H9 (cell line): ENCODE measurements around the gene XRCC3. TPM values are rescaled to one million over a fixed set of nuclear protein-coding genes. Genes with fewer than 3 reads are reported as not detected.

Experiments
- DNase-seq: peaks from one replicate; pipeline ENCODE4 v3.0.0-alpha.2; 2017
- H2AFZ ChIP-seq: one replicate; pipeline ENCODE4 v1.6.1; 2013; ENCODE audit warnings: mild to moderate bottlenecking, low read length, control low read depth, moderate library complexity
- H2AK5ac ChIP-seq: 2 replicates; pipeline ENCODE4 v1.6.1; 2013; ENCODE audit warnings: low read length, control low read depth, mixed read lengths; ENCODE audit not compliant: insufficient read length
- H2BK120ac ChIP-seq: one replicate; pipeline ENCODE4 v1.6.1; 2013; ENCODE audit warnings: low read depth, mild to moderate bottlenecking, low read length, control low read depth, inconsistent platforms; ENCODE audit not compliant: poor library complexity, severe bottlenecking
- H2BK12ac ChIP-seq: 2 replicates; pipeline ENCODE4 v1.6.1; 2013; ENCODE audit warnings: low read length, control low read depth, mixed read lengths, low read depth; ENCODE audit not compliant: insufficient read length
- H2BK15ac ChIP-seq: 2 replicates; pipeline ENCODE4 v1.6.1; 2013; ENCODE audit warnings: low read depth, low read length, control low read depth
- H2BK20ac ChIP-seq: one replicate; pipeline ENCODE4 v1.6.1; 2013; ENCODE audit warnings: low read depth, mild to moderate bottlenecking, low read length, control low read depth, inconsistent platforms; ENCODE audit not compliant: poor library complexity, severe bottlenecking
- H2BK5ac ChIP-seq: 2 replicates; pipeline ENCODE4 v1.6.1; 2013; ENCODE audit warnings: low read length, control low read depth, mixed read lengths; ENCODE audit not compliant: insufficient read length
- H3K14ac ChIP-seq: 2 replicates; pipeline ENCODE4 v1.6.1; 2013; ENCODE audit warnings: low read length, control low read depth; ENCODE audit not compliant: insufficient read depth
- H3K18ac ChIP-seq: 2 replicates; pipeline ENCODE4 v1.6.1; 2013; ENCODE audit warnings: low read depth, mild to moderate bottlenecking, mixed read lengths, low read length, control low read depth; ENCODE audit not compliant: insufficient read length
- H3K23ac ChIP-seq: 2 replicates; pipeline ENCODE4 v1.6.1; 2013; ENCODE audit warnings: low read length, control low read depth, mixed read lengths, low read depth; ENCODE audit not compliant: insufficient read length
- H3K23me2 ChIP-seq: 2 replicates; pipeline ENCODE4 v1.6.1; 2013; ENCODE audit warnings: low read depth, mild to moderate bottlenecking, mixed read lengths, low read length, control low read depth; ENCODE audit not compliant: insufficient read length, poor library complexity, severe bottlenecking
- H3K27ac ChIP-seq: 2 replicates; pipeline ENCODE4 v1.5.1; 2013; ENCODE audit warnings: low read length, control low read depth, mixed read lengths, low read depth; ENCODE audit not compliant: insufficient read length
- H3K27me3 ChIP-seq: 2 replicates; pipeline ENCODE4 v1.6.1; 2013; ENCODE audit warnings: low read length, control low read depth, inconsistent platforms; ENCODE audit not compliant: insufficient read depth
- H3K4ac ChIP-seq: 2 replicates; pipeline ENCODE4 v1.6.1; 2013; ENCODE audit warnings: low read depth, mild to moderate bottlenecking, control low read depth, inconsistent platforms, low read length, moderate library complexity
- H3K4me1 ChIP-seq: 2 replicates; pipeline ENCODE4 v1.6.1; 2013; ENCODE audit warnings: low read length, control low read depth, inconsistent platforms; ENCODE audit not compliant: insufficient read depth
- H3K4me2 ChIP-seq: 2 replicates; pipeline ENCODE4 v1.6.1; 2013; ENCODE audit warnings: low read length, control low read depth, mixed read lengths; ENCODE audit not compliant: insufficient read length, insufficient read depth
- H3K56ac ChIP-seq: 2 replicates; pipeline ENCODE4 v1.6.1; 2013; ENCODE audit warnings: low read depth, mild to moderate bottlenecking, mixed read lengths, low read length, control low read depth; ENCODE audit not compliant: insufficient read length
- H3K79me1 ChIP-seq: 2 replicates; pipeline ENCODE4 v1.6.1; 2013; ENCODE audit warnings: low read depth, mild to moderate bottlenecking, moderate library complexity, low read length, control low read depth, inconsistent platforms; ENCODE audit not compliant: insufficient read depth, poor library complexity, severe bottlenecking
- H3K79me2 ChIP-seq: 2 replicates; pipeline ENCODE4 v1.6.1; 2013; ENCODE audit warnings: low read length, control low read depth, inconsistent platforms; ENCODE audit not compliant: insufficient read depth
- H3K9ac ChIP-seq: 2 replicates; pipeline ENCODE4 v1.6.1; 2013; ENCODE audit warnings: low read length, control low read depth, mixed read lengths; ENCODE audit not compliant: insufficient read length; ENCODE audit errors: extremely low read depth
- H3K9me3 ChIP-seq: one replicate; pipeline ENCODE4 v1.6.1; 2013; ENCODE audit warnings: low read depth, low read length, inconsistent platforms; ENCODE audit not compliant: control insufficient read depth
- H3T11ph ChIP-seq: one replicate; pipeline ENCODE4 v1.6.1; 2013; ENCODE audit warnings: mild to moderate bottlenecking, low read length, control low read depth, inconsistent platforms
- H4K20me1 ChIP-seq: one replicate; pipeline ENCODE4 v1.6.1; 2013; ENCODE audit not compliant: control insufficient read depth, insufficient read length, insufficient read depth
- H4K5ac ChIP-seq: 2 replicates; pipeline ENCODE4 v1.6.1; 2013; ENCODE audit warnings: low read depth, mild to moderate bottlenecking, mixed read lengths, low read length, control low read depth; ENCODE audit not compliant: insufficient read length
- H4K8ac ChIP-seq: replicated peaks from 2 replicates; pipeline ENCODE4 v1.6.1; 2013; ENCODE audit warnings: low read length, control low read depth, mixed read lengths, low read depth; ENCODE audit not compliant: insufficient read length
- H4K91ac ChIP-seq: 2 replicates; pipeline ENCODE4 v1.6.1; 2013; ENCODE audit warnings: low read depth, mild to moderate bottlenecking, moderate library complexity, mixed read lengths, low read length, control low read depth; ENCODE audit not compliant: insufficient read length
- H3K27ac Mint-ChIP-seq, 3 experiments: 2 replicates in 2 of 3; 3 replicates in 1 of 3; pipeline ENCODE4 v1.8.0; 2020 to 2021; ENCODE audit warnings: mixed read lengths in 3 of 3, mild to moderate bottlenecking in 1 of 3, moderate library complexity in 1 of 3
- H3K27me3 Mint-ChIP-seq: 2 replicates; pipeline ENCODE4 v1.8.0; 2021; ENCODE audit warnings: low read depth, mild to moderate bottlenecking, moderate library complexity, mixed read lengths
- H3K36me3 Mint-ChIP-seq, 3 experiments: 2 replicates in 2 of 3; 3 replicates in 1 of 3; pipeline ENCODE4 v1.8.0; 2020 to 2021; ENCODE audit warnings: low read depth in 3 of 3, mixed read lengths in 3 of 3; ENCODE audit not compliant: insufficient read depth in 1 of 3
- H3K4me1 Mint-ChIP-seq, 2 experiments: 2 replicates each; pipeline ENCODE4 v1.8.0; 2020; ENCODE audit warnings: mixed read lengths in 2 of 2
- H3K4me3 Mint-ChIP-seq, 2 experiments: 2 replicates in 1 of 2; 3 replicates in 1 of 2; pipeline ENCODE4 v1.8.0; 2020 to 2021; ENCODE audit warnings: mild to moderate bottlenecking in 2 of 2, mixed read lengths in 2 of 2, moderate library complexity in 1 of 2
- H3K9me3 Mint-ChIP-seq, 2 experiments: 2 replicates in 1 of 2; 3 replicates in 1 of 2; pipeline ENCODE4 v1.8.0; 2020; ENCODE audit warnings: mild to moderate bottlenecking in 2 of 2, mixed read lengths in 2 of 2, moderate library complexity in 1 of 2
- WGBS: extraction: QIAGEN DNeasy Blood & Tissue Kit; methylation state at CpG from one replicate; pipeline ENCODE4 v1.1.7; 2013; ENCODE audit warnings: missing lambda C conversion rate, low lambda C conversion rate, mixed read lengths; ENCODE audit not compliant: insufficient read length; ENCODE audit errors: extremely low coverage; 5-methylcytosine and 5-hydroxymethylcytosine counted together
- total RNA-seq: library from RNA; stranded (reverse); gene quantifications from 2 replicates; pipeline ENCODE4 v1.2.1, GENCODE V29; 2021
- TF ChIP-seq, protein P1 (sequence below): fragments of 200-600 bp; sonication (generic); conservative IDR thresholded peaks from 3 replicates; pipeline ENCODE4 v1.8.0; 2021; ENCODE audit warnings: antibody characterized with exemption, mild to moderate bottlenecking

Gene XRCC3
- total RNA-seq, 1 experiment from 2014 or later = 45.3 TPM

DNA sequence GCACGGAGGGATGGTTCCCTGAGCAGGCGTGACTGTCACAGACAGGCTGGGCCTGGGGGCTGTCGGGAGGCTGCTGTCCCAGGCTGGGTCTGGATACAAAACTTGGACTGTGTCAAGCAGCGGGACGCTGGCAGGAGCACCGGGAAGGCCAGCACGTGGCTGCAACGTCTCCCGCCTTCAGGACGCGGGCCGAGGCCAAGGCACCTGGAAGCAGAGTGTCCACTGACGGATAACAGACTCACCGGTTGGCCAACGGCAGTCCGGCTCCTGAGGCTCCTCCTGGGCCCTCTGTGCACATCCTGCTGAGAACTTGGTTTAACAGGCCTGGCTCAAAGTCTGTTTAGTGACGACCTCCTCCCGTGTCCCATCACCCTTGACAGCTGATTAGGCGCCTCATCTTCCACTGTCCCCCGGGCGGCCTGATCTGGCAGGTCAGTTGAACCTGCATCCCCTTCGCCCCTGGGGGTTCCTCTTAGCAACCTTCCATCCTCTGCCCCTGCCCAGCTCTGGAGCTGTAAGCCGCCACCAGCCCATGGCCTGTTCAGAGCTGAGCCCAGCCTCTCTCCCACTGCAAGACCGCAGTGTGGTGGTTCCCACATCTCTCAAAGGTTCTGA is 2.5 kb downstream of the XRCC3 start:
- Mint-ChIP-seq H3K4me3 (no peak overlapping the region), H3K9me3 (no peaks in the 10 kb centered on the region; a peak in 2 of 5 replicates), H3K4me1 (peaks cover 32 to 36% of the 10 kb centered on the region in 2 experiments), H3K27ac (peak overlapping the region; percentile 49 to 91 (median 78); a peak in 2 of 7 replicates), H3K27me3 (no peaks in the 10 kb centered on the region; the same call in 1 of the 2 replicates), H3K36me3 (peaks cover 28 to 48% (median 28%) of the 10 kb centered on the region in 3 experiments; a peak in 6 of 7 replicates)
- Histone ChIP-seq H3K4me1 (peaks cover 3% of the 10 kb centered on the region; the same call in 1 of the 2 replicates), H3K23me2 (no peaks in the 10 kb centered on the region), H3K4ac (no peak overlapping the region), H3K56ac (no peak overlapping the region), H4K8ac (no peak overlapping the region), H3K18ac (no peak overlapping the region), H3K9me3 (no peaks in the 10 kb centered on the region), H4K20me1 (no peaks in the 10 kb centered on the region), H3T11ph (no peak overlapping the region), H2BK15ac (no peak overlapping the region), H2BK20ac (no peak overlapping the region), H2AK5ac (no peak overlapping the region), H3K79me1 (no peaks in the 10 kb centered on the region), H4K91ac (no peak overlapping the region), H3K23ac (no peak overlapping the region), H3K27ac (no peak overlapping the region), H3K9ac (no peak overlapping the region), H2BK120ac (no peak overlapping the region), H2BK5ac (no peak overlapping the region), H2BK12ac (no peak overlapping the region), H2AFZ (no peak overlapping the region), H3K4me2 (no peak overlapping the region), H3K79me2 (no peaks in the 10 kb centered on the region; the same call in 1 of the 2 replicates), H4K5ac (no peak overlapping the region), H3K27me3 (no peaks in the 10 kb centered on the region), H3K14ac (no peak overlapping the region)
- TF ChIP-seq, protein P1, sequence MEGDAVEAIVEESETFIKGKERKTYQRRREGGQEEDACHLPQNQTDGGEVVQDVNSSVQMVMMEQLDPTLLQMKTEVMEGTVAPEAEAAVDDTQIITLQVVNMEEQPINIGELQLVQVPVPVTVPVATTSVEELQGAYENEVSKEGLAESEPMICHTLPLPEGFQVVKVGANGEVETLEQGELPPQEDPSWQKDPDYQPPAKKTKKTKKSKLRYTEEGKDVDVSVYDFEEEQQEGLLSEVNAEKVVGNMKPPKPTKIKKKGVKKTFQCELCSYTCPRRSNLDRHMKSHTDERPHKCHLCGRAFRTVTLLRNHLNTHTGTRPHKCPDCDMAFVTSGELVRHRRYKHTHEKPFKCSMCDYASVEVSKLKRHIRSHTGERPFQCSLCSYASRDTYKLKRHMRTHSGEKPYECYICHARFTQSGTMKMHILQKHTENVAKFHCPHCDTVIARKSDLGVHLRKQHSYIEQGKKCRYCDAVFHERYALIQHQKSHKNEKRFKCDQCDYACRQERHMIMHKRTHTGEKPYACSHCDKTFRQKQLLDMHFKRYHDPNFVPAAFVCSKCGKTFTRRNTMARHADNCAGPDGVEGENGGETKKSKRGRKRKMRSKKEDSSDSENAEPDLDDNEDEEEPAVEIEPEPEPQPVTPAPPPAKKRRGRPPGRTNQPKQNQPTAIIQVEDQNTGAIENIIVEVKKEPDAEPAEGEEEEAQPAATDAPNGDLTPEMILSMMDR = no peak
- DNase-seq = no peak
- no CpG with 5 or more reads among the region's 24 CpGs for WGBS
